Heart left ventricle (tissue), 16 donors: ENCODE results near the gene ATP2A1. TPM values are rescaled to one million over a fixed set of nuclear protein-coding genes. Genes with fewer than 3 reads are reported as not detected.
"Not testable (repeated sequence)": the region's sequence is repeated elsewhere in the genome, so short reads cannot be mapped to it uniquely, and the experiment has no call there.

Experiments
- ATAC-seq, 4 donors: fragments of 200-7000 bp; cut with Tn5 transposase; one replicate each; pipeline ENCODE4 v1.9.1; 2020 to 2022; ENCODE audit warnings: moderate library complexity in 4 of 4, mild to moderate bottlenecking in 3 of 4, moderate number of reproducible peaks in 1 of 4
- DNase-seq, 5 donors: peaks; one replicate each; pipeline ENCODE4 v3.0.0-alpha.2; 2020
- H3K27ac ChIP-seq, 12 donors: fragments of 200-600 bp; sonication (generic) in 4 of 12; one replicate each; pipeline versions ENCODE4 v1.5.0 to v1.8.0; 2016 to 2022; ENCODE audit warnings: mild to moderate bottlenecking in 2 of 12
- H3K27me3 ChIP-seq, 9 donors: fragments of 200-600 bp; sonication (generic) in 2 of 9; one replicate each; pipeline versions ENCODE4 v1.5.1 to v1.8.0; 2016 to 2022; ENCODE audit warnings: mild to moderate bottlenecking in 3 of 9
- H3K36me3 ChIP-seq, 9 donors: fragments of 200-600 bp; sonication (generic) in 2 of 9; one replicate each; pipeline versions ENCODE4 v1.5.0 to v1.8.0; 2018 to 2022; ENCODE audit warnings: mild to moderate bottlenecking in 2 of 9
- H3K4me1 ChIP-seq, 12 donors: fragments of 200-600 bp; sonication (generic) in 4 of 12; one replicate each; pipeline versions ENCODE4 v1.5.0 to v1.8.0; 2016 to 2022; ENCODE audit warnings: mild to moderate bottlenecking in 3 of 12
- H3K4me3 ChIP-seq, 12 donors: fragments of 200-600 bp; sonication (generic) in 4 of 12; one replicate each; pipeline versions ENCODE4 v1.5.0 to v1.8.0; 2017 to 2022; ENCODE audit warnings: mild to moderate bottlenecking in 9 of 12, moderate library complexity in 4 of 12
- H3K9me3 ChIP-seq, 12 donors: fragments of 200-600 bp; sonication (generic) in 4 of 12; one replicate each; pipeline versions ENCODE4 v1.5.0 to v1.8.0; 2016 to 2022; ENCODE audit warnings: mild to moderate bottlenecking in 1 of 12
- POLR2A ChIP-seq, 2 donors: fragments of 450-650 bp; IDR thresholded peaks; one replicate each; pipeline ENCODE4 v1.6.1; 2017; ENCODE audit warnings: antibody characterized with exemption in 2 of 2, mild to moderate bottlenecking in 2 of 2, moderate library complexity in 2 of 2
- WGBS, 4 donors: extraction: QIAGEN DNeasy Blood & Tissue Kit in 2 of 4; methylation state at CpG; one replicate each; pipeline versions ENCODE4 v1.1.5 to v1.1.7; 2013 to 2018; 5-methylcytosine and 5-hydroxymethylcytosine counted together
- intact Hi-C, 10 donors: fragments of 100-400 bp; cut with DNase I; formaldehyde crosslinking; loops; one replicate each; pipeline versions ENCODE4 v1.11.1 to v1.14.2; 2022
- polyA plus RNA-seq, 2 donors: library from polyadenylated mRNA; stranded (reverse); fragments of 200-250 nt; gene quantifications; one replicate each; pipeline ENCODE4 v1.2.3, GENCODE V29; 2013
- total RNA-seq, 9 donors: library from RNA; depleted of rRNA in 2 of 9; stranded (reverse); fragments of >200 nt in 2 of 9; fragmentation: NEBNext Ultra II Directional in 3 of 9; extraction: Animal tissue kit (Norgen Biotek cat#: 25700) in 3 of 9; gene quantifications; one replicate each; pipeline versions ENCODE4 v1.1.0 to v1.2.4, GENCODE V29; 2016 to 2023
- TF ChIP-seq, protein P1 (sequence below), 12 donors: fragments of 200-600 bp; sonication (generic) in 4 of 12; IDR thresholded peaks; one replicate each; pipeline versions ENCODE4 v1.5.0 to v1.8.0; 2018 to 2022; ENCODE audit warnings: antibody characterized with exemption in 12 of 12, mild to moderate bottlenecking in 5 of 12
- donor health status: ischemic (EF 13 %, LVEDD 7.1; RV severe dilation, severe dysfunction).
- donor health status: healthy with polysubstance abuse.
- donor health status: DM: no; HTN: yes; CAD: no.
- donor health status: DM: no; HTN: no; CAD: no.
- donor health status: ischemic (EF 25% LVEDD 6.9; RV normal size, moderate dysfunction).
- donor health status: ischemic (EF 25% LVEDD 5.7; RV mildly dilated, moderate dysfunction).
- donor health status: healthy.
- donor health status: DM: yes; HTN: yes; CAD: no.
- donor health status: ischemic (EF 35%, LVEDD 5.7; RV mildly dilated, moderate dysfunction).
- donor health status: nonischemic (EF 11% LVEDD 7.7; RV severe dilation, severe dysfunction).
- donor health status: DM: yes; HTN: yes; CAD: no.
- donor health status: PGD.
- donor health status: ischemic (EF 29% LVEDD 5.4; RV normal size, mild dysfunction).
- donor health status: nonischemic (EF 23%, LVEDD 6.1; RV moderate dilation, normal function).

ATP2A1 gene
- total and polyA plus RNA-seq, 11 donors: 0.06 to 0.63 (median 0.39) TPM; not detected in 4

DNA sequence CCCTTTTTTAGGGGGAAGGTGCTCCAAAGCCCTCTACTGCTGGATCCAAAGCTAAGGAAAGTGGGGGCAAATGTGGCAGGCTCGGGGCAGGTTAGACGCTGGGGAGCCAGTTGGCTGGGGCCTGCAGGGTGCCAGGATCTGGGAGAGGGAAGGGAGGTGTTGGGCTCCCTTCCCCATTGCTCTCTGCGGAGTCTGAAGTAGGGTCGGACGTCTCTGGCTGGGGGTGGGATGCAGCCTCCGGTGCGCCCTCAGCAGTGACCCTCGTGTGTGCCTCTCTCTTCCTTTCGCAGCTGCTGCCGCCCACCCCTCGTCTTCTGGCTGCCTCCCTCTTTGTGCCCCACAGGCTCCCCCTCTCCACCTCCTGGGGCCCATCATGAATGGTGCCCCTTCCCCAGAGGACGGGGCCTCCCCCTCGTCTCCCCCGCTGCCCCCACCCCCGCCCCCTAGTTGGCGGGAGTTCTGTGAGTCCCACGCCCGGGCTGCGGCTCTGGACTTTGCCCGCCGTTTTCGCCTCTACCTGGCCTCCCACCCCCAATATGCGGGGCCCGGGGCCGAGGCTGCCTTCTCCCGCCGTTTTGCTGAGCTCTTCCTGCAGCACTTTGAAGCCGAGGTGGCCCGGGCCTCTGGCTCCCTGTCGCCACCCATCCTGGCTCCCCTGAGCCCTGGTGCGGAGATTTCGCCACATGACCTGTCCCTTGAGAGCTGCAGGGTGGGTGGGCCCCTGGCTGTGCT lies 12.4 kb upstream of the ATP2A1 start:
- peaks cover 0 to 32% (median 19%) of the 10 kb centered on the region in 12 donors for H3K4me1 ChIP-seq
- DNase-seq: no peak
- H3K9me3 ChIP-seq: no peaks in the 10 kb centered on the region
- ATAC-seq: no peak
- H3K36me3 ChIP-seq: peaks cover 2 to 44% (median 41%) of the 10 kb centered on the region in 9 donors
- H3K27ac ChIP-seq: no peak overlapping the region
- no peak for TF ChIP-seq POLR2A (IDR thresholded peaks at IDR 0.05)
- TF ChIP-seq, protein P1, sequence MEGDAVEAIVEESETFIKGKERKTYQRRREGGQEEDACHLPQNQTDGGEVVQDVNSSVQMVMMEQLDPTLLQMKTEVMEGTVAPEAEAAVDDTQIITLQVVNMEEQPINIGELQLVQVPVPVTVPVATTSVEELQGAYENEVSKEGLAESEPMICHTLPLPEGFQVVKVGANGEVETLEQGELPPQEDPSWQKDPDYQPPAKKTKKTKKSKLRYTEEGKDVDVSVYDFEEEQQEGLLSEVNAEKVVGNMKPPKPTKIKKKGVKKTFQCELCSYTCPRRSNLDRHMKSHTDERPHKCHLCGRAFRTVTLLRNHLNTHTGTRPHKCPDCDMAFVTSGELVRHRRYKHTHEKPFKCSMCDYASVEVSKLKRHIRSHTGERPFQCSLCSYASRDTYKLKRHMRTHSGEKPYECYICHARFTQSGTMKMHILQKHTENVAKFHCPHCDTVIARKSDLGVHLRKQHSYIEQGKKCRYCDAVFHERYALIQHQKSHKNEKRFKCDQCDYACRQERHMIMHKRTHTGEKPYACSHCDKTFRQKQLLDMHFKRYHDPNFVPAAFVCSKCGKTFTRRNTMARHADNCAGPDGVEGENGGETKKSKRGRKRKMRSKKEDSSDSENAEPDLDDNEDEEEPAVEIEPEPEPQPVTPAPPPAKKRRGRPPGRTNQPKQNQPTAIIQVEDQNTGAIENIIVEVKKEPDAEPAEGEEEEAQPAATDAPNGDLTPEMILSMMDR (IDR thresholded peaks at IDR 0.05): no peak
- H3K4me3 ChIP-seq: no peak overlapping the region
- intact Hi-C loops: loop anchor here in 3 of 10 donors (2.0 to 10.0 kb wide), 4 partner anchors 19 to 81 kb away; partner anchors contain the start of genes RABEP2 (in 1 of the 3) and TUFM (in 1 of the 3)
- H3K27me3 ChIP-seq: no peaks in the 10 kb centered on the region
- WGBS, 4 donors: 70 to 75% (median 72%) methylated on average over 28 to 32 of the region's 32 CpGs

DNA sequence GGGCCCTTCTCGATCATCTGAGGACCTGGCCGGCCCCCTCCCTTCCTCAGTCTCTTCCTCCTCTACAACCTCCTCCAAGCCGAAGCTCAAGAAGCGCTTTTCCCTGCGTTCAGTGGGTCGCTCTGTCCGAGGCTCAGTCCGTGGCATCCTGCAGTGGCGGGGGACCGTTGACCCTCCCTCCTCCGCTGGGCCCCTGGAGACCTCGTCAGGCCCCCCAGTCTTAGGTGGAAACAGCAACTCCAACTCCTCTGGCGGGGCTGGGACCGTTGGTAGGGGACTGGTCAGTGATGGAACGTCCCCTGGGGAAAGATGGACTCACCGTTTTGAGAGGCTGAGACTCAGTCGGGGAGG lies 11.9 kb upstream of the ATP2A1 start:
- DNase-seq (no peak), ATAC-seq (no peak)
- Histone ChIP-seq H3K4me1 (peaks cover 0 to 32% (median 19%) of the 10 kb centered on the region in 12 donors), H3K27ac (no peak overlapping the region), H3K36me3 (peaks cover 2 to 49% (median 46%) of the 10 kb centered on the region in 9 donors), H3K9me3 (no peaks in the 10 kb centered on the region), H3K4me3 (no peak overlapping the region), H3K27me3 (no peaks in the 10 kb centered on the region)
- intact Hi-C loops: loop anchor here in 2 of 10 donors (5.0 to 10.0 kb wide), 3 partner anchors 58 to 81 kb away; partner anchors contain the start of gene RABEP2 (in 1 of the 2)
- 77 to 82% (median 80%) methylated on average over 16 to 17 of the region's 17 CpGs for WGBS, 4 donors
- TF ChIP-seq POLR2A (IDR thresholded peaks at IDR 0.05): no peak
- TF ChIP-seq, protein P1 (IDR thresholded peaks at IDR 0.05): no peak

DNA sequence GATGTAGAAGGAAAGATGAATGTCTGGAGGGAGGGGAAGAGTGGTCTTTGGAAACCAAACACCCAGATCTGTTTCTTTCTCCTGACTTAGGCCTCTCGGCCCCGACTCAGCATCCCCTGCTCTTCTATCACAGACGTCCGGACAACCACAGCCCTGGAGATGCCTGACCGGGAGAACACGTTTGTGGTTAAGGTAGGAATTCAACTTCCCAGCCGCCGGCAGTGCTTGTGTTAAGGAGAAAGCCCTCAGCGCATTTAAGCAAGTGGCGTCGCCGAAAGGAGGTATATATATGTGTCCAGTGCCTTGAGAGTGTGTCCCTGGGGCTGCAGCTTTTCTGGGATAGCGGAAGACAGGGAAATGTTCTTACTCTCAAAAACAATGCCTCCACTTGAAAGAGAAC lies 11.0 kb upstream of the ATP2A1 start:
- H3K9me3 ChIP-seq: no peaks in the 10 kb centered on the region
- H3K4me3 ChIP-seq: no peak overlapping the region
- peaks cover 2 to 57% (median 54%) of the 10 kb centered on the region in 9 donors for H3K36me3 ChIP-seq
- WGBS, 4 donors: 85 to 93% (median 88%) methylated on average over 13 of the region's 13 CpGs
- ATAC-seq (no peak), DNase-seq (no peak)
- H3K4me1 ChIP-seq: peaks cover 0 to 31% (median 19%) of the 10 kb centered on the region in 12 donors
- intact Hi-C loops: loop anchor here in 2 of 10 donors (5.0 to 10.0 kb wide), 3 partner anchors 58 to 80 kb away; partner anchors contain the start of gene RABEP2 (in 1 of the 2)
- TF ChIP-seq, protein P1 (IDR thresholded peaks at IDR 0.05): no peak
- TF ChIP-seq POLR2A (IDR thresholded peaks at IDR 0.05): no peak
- H3K27ac ChIP-seq: no peak overlapping the region
- H3K27me3 ChIP-seq: no peaks in the 10 kb centered on the region

DNA sequence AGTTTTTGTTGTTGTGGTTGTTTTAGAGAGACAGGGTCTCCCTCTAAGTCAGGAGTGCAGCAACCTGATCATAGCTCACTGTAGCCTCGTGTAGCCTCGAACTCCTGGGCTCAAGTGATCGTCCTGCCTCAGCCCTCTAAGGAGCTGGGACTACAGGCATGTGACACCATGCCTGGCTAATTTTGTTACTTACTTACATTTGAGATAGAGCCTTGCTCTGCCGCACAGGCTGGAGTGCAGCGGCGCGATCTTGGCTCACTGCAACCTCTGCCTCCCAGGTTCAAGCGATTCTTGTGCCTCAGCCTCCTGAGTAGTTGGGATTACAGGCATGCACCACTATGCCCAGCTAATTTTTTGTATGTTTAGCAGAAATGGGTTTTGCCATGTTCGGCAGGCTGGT lies 10.6 kb upstream of the ATP2A1 start:
- not testable (repeated sequence) for H3K27ac ChIP-seq, H3K4me3 ChIP-seq, ATAC-seq, DNase-seq, H3K9me3 ChIP-seq, H3K27me3 ChIP-seq
- Histone ChIP-seq H3K4me1 (peaks cover 0 to 27% (median 16%) of the 10 kb centered on the region in 12 donors), H3K36me3 (peaks cover 2 to 61% (median 58%) of the 10 kb centered on the region in 9 donors)
- WGBS, 4 donors: 84 to 90% (median 88%) methylated on average over 5 to 9 of the region's 9 CpGs
- intact Hi-C loops: loop anchor here in 2 of 10 donors (5.0 to 10.0 kb wide), 3 partner anchors 57 to 80 kb away; partner anchors contain the start of gene RABEP2 (in 1 of the 2)
